Hepatocyte (in vitro differentiated cells): ENCODE data around the gene ATP9B.

Source experiments
- CTCF ChIP-seq: fragments of 200-600 bp; sonication (generic); IDR thresholded peaks from 2 replicates; pipeline ENCODE4 v1.5.1; 2016; ENCODE audit warnings: antibody characterized with exemption, mild to moderate bottlenecking; ENCODE audit not compliant: poor library complexity
- EZH2 ChIP-seq: fragments of 200-600 bp; sonication (generic); IDR thresholded peaks from 2 replicates; pipeline ENCODE4 v1.6.1; 2016; ENCODE audit warnings: antibody characterized with exemption, mild to moderate bottlenecking, borderline replicate concordance

GRCh38 chr18:79195716-79196683 is 126.8 kb downstream of the ATP9B start:
- TF ChIP-seq CTCF (no peak), EZH2 (no peak)
